Cardiac fibroblast (primary cell): Measurements from ENCODE around the gene OR10H4.
"Not testable (repeated sequence)": the region's sequence is repeated elsewhere in the genome, so short reads cannot be mapped to it uniquely, and the experiment has no call there.

Source experiments
- DNase-seq, 2 donors: peaks; one replicate each; pipeline versions ENCODE4 v3.0.0 to v3.0.0-alpha.2; 2010; ENCODE audit warnings: low read depth in 2 of 2
- H3K4me3 ChIP-seq, 2 donors: replicated peaks in 1 of 2; 1 replicate in 1 of 2; 2 replicates in 1 of 2; pipeline ENCODE4 v1.5.1; 2011; ENCODE audit warnings: low read depth in 2 of 2, low read length in 2 of 2, mild to moderate bottlenecking in 2 of 2, moderate library complexity in 1 of 2
- TF ChIP-seq, protein P1 (sequence below): IDR thresholded peaks from one replicate; pipeline ENCODE4 v1.5.1; 2011; ENCODE audit warnings: low read depth, mild to moderate bottlenecking, low read length, inconsistent platforms

Gene OR10H4

DNA sequence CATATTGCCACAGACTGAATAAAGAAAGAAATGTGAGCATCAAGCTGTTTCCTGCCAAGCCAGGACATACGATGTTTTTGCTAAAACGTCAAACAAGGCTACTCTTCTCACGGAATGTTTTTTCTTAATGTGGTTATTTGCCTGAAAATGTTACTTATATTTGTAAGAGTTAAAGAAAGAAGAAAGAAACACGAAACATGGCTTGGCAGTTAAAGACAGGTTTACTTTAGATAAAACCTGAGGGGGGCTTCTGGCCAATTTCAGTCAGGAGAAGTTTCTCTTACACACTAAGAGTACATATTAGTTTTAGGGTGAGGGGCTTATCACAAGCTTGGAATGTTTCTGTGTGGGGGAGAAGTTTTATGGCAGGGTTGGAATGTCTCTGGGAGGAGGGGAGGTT, 4.4 kb upstream of the OR10H4 start:
- no peak for DNase-seq
- TF ChIP-seq, protein P1, sequence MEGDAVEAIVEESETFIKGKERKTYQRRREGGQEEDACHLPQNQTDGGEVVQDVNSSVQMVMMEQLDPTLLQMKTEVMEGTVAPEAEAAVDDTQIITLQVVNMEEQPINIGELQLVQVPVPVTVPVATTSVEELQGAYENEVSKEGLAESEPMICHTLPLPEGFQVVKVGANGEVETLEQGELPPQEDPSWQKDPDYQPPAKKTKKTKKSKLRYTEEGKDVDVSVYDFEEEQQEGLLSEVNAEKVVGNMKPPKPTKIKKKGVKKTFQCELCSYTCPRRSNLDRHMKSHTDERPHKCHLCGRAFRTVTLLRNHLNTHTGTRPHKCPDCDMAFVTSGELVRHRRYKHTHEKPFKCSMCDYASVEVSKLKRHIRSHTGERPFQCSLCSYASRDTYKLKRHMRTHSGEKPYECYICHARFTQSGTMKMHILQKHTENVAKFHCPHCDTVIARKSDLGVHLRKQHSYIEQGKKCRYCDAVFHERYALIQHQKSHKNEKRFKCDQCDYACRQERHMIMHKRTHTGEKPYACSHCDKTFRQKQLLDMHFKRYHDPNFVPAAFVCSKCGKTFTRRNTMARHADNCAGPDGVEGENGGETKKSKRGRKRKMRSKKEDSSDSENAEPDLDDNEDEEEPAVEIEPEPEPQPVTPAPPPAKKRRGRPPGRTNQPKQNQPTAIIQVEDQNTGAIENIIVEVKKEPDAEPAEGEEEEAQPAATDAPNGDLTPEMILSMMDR = no peak
- H3K4me3 ChIP-seq = no peak overlapping the region

DNA sequence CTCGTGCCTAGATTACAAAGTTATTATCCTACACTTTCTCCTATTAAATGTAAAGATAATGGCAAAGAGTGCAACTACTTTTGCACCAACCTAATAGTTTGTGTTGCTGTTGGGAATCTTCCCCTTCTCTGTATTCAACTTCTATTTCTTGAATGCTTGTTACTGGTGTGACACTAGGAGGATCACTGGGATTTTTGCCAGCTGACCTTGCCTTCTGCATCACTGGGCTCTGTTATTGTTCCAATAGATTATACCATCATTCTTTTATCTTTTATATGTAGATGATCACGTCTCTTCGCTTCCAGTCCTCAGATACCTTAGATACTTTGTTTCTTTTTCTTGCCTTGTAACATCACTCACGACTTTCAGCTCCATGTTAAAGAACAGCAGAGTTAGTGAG, 3.5 kb upstream of the OR10H4 start:
- H3K4me3 ChIP-seq = no peak overlapping the region
- TF ChIP-seq, protein P1 = no peak
- DNase-seq = no peak

DNA sequence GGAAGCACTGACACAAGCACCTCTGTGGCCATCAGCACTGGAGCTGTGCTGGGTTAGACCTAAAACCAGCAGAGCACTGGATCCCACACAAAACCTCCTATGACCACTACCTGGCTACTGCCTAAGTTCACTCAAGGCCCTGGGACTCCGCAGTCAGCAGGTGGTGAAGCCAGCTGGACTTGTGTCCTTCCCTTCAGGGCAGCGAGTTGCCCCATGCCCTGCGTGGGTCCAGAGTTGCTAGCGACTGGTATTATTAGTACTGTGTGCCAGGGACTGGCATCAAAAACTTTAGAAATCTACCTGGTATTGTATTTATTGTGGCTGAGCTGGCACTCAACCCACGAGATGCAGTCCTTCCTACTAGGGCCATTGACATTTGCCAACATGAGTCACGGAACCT, 6.0 kb downstream of the OR10H4 start:
- H3K4me3 ChIP-seq = no peak overlapping the region
- TF ChIP-seq, protein P1 = no peak
- no peak for DNase-seq

DNA sequence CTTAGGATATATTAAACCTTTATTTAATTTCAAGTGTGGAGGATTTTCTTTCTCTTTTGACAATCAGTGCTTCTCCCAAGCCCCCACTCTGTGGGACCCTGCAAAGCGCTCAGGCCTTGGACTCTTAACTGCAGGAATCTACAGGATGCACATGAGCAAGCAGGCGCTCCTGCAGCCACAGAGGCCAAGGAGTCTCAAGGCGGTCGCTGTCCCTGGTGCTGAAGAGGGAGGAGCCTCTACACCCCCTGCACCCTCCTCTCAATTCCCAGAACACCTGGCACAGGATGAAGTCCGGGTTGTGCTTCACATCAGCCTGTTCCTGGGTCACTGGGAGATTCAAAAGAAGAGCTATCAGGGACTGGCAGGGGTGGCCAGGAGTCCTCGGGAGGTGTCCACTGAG, 13.5 kb downstream of the OR10H4 start:
- TF ChIP-seq, protein P1 = no peak
- no peak overlapping the region for H3K4me3 ChIP-seq
- no peak for DNase-seq

DNA sequence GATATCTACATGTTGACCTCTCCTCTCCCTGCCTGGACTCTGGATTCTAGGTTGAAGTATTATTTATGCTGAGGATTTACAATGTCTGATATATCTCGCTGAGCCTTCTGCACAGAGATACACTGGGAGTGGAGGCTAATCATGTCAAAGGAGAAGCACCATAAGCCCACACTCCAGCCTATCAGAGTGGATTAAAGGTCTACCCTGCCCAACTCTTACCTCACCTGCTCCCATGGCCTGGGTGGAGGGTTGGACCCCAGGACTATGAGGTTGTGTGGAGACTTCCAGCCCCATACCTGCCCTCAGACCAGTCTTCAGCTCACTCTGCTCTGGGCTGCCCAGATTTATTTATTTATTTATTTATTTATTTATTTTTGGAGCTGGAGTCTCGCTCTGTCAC, 15.4 kb downstream of the OR10H4 start:
- TF ChIP-seq, protein P1 = no peak
- DNase-seq = no peak
- H3K4me3 ChIP-seq = no peak overlapping the region

DNA sequence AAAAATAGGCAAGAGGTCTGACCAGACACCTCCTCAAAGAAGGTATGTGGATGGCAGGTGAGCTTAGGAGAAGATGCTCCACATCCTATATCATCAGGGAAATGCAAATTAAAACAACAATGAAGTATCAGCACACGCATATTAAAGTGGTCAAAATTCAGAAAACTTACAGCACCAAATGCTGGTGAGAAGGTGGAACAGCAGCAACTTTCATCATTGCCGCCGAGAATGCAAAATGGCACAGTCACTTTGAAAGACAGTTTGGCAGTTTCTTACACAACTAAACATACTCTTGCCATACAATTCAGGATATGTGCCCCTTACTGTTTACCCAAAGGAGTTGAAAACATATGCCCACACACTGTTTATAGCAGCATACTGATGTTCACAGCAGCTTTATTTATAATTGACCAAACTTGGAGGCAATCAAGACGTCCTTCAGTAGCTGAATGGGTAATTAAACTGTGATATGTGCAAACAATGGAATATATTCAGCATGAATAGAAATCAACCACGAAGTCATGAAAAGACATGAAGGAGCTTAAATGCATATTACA, 22.5 kb downstream of the OR10H4 start:
- no peak overlapping the region for H3K4me3 ChIP-seq
- TF ChIP-seq, protein P1 = no peak
- no peak for DNase-seq

DNA sequence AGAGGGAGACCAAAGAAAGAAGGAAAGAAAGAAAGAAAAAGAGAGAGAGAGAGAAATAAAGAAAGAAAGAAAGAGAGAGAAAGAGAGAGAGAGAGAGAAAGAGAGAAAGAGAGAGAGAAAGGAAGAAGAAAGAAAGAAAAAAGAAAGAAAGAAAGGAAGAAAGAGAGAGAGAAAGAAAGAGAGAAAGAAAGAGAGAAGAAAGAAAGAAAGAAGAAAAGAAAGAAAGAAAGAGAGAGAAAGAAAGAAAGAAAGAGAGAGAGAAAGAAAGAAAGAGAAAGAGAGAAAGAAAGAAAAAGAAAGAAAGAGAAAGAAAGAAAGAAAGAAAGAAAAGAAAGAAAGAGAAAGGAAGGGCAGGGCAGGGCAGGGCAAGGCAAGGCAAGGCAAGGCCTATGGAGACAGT, 23.2 kb downstream of the OR10H4 start:
- not testable (repeated sequence) for DNase-seq

More for the DNA sequence above, 23.2 kb downstream of the OR10H4 start:
- not testable (repeated sequence) for H3K4me3 ChIP-seq
